HEK293T (cell line): ENCODE results near the gene ITGB3BP.

ENCODE experiments used
- BHLHE40 ChIP-seq: fragments of 450-650 bp; IDR thresholded peaks from 2 replicates; pipeline ENCODE4 v1.6.1; 2016; ENCODE audit warnings: mild to moderate bottlenecking, moderate library complexity, borderline replicate concordance
- FOXM1 ChIP-seq: fragments of 450-650 bp; IDR thresholded peaks from 2 replicates; pipeline ENCODE4 v1.6.1; 2017; ENCODE audit warnings: mild to moderate bottlenecking, borderline replicate concordance
- NFRKB ChIP-seq: fragments of 450-650 bp; IDR thresholded peaks from 2 replicates; pipeline ENCODE4 v1.6.1; 2016; ENCODE audit warnings: mild to moderate bottlenecking, moderate library complexity
- SUZ12 ChIP-seq: fragments of 450-650 bp; IDR thresholded peaks from 2 replicates; pipeline ENCODE4 v1.6.1; 2016; ENCODE audit warnings: mild to moderate bottlenecking
- TARDBP ChIP-seq: fragments of 450-650 bp; IDR thresholded peaks from 2 replicates; pipeline ENCODE4 v1.6.1; 2016

DNA sequence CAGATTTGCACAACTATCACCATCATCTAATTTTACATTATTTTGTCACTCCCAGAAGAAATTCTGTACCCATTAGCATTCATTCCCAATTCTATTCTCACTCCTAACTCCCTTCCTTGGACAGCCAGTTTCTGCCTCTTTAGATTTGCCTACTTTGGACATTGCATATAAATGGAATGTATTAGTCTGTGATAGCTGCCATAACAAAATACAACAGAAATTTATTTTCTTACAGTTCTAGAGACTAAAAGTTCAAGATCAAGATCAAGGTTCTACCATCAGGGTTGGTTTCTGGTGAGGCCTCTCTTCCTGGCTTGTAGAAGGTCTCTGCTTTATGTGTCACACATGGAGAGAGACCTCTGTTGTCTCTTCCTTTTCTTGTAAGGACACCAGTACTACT is 93.7 kb downstream of the ITGB3BP start:
- TF ChIP-seq NFRKB, result no peak
- TF ChIP-seq FOXM1, result no peak
- no peak for TF ChIP-seq TARDBP
- no peak for TF ChIP-seq SUZ12
- TF ChIP-seq BHLHE40, result no peak
